Measurements from ENCODE around the gene CDC5L.

The CDC5L gene

DNA sequence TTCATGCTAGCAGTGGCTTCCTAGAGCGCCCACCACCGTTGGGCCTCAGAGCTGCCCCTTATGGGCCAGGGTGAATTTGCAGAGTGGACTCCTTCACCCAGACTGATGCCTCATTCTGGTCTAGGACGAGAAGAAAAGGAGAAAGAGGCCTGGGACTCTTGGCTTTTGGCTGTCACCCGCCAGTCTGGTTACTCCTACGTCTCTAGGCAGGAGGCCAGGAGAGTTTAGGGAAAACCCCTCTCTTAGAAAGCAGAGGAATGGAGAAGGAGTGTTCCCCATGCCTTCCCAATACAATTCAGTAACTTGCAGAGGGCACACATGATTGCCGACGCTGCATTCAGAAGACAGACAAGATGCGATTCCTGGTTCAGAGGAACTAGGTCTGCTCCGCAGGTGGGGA, 70.1 kb downstream of the CDC5L start:
- TF ChIP-seq, protein P1, sequence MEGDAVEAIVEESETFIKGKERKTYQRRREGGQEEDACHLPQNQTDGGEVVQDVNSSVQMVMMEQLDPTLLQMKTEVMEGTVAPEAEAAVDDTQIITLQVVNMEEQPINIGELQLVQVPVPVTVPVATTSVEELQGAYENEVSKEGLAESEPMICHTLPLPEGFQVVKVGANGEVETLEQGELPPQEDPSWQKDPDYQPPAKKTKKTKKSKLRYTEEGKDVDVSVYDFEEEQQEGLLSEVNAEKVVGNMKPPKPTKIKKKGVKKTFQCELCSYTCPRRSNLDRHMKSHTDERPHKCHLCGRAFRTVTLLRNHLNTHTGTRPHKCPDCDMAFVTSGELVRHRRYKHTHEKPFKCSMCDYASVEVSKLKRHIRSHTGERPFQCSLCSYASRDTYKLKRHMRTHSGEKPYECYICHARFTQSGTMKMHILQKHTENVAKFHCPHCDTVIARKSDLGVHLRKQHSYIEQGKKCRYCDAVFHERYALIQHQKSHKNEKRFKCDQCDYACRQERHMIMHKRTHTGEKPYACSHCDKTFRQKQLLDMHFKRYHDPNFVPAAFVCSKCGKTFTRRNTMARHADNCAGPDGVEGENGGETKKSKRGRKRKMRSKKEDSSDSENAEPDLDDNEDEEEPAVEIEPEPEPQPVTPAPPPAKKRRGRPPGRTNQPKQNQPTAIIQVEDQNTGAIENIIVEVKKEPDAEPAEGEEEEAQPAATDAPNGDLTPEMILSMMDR (conservative IDR thresholded peaks at IDR 0.05; ENCODE audit: low read depth): no peak
- no peak overlapping the region for H3K27ac ChIP-seq
- no peak for DNase-seq (ENCODE audit: low spot score)
- ChIA-PET CTCF (no interaction called here), POLR2A (ENCODE audit: low non-redundant PET) (no interaction called here)

DNA sequence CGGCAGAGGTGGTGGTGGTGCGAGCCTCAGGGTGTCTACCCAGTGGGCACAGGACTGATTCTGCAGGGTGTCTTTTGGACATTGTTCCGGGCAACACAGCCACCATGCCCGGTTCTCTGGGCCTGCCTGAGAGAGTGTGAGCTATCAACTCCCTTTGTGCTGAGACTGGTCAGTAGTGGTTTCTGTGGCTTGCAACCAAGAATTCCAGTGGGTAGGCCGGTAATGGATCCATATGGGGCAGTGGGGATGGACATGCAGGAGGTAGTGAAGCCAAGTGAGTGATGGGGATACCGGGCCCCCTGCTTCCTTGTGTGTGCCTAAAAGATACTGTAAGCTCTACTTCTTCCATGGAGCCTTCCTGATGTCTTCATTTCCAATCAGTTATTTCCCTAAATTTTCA, 71.0 kb downstream of the CDC5L start:
- ChIA-PET POLR2A (ENCODE audit: low non-redundant PET) (no interaction called here), CTCF (interaction anchor here (0.6 to 1.4 kb wide), 3 partner anchors 28 to 528 kb away, joined by 3 to 6 read pairs (median 5); no protein-coding TSS in a partner anchor)
- no peak overlapping the region for H3K27ac ChIP-seq
- DNase-seq (ENCODE audit: low spot score): no peak
- TF ChIP-seq, protein P1 (conservative IDR thresholded peaks at IDR 0.05; ENCODE audit: low read depth): no peak

DNA sequence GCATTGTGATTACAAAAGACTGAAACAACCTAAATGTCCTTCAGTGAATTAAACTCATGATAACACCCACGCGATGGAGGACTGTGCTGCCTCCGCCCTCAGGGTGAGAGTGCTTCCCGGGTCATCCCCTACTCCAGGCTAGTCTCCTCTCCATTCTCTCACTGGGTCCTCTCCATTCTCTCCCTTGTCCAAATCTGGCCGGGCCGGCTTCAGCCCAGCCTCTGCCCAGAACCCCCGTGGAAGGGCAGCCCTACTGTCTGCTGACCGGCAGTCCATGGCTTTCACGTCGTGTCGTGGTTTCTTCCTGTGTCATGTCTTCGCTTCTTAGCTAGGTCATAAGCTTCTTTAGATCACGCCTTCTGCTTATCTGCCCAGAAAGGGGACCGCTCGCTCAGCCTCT, 74.8 kb downstream of the CDC5L start:
- H3K27ac ChIP-seq: no peak overlapping the region
- ChIA-PET CTCF (no interaction called here), POLR2A (ENCODE audit: low non-redundant PET) (no interaction called here)
- TF ChIP-seq, protein P1 (conservative IDR thresholded peaks at IDR 0.05; ENCODE audit: low read depth): no peak
- no peak for DNase-seq (ENCODE audit: low spot score)

DNA sequence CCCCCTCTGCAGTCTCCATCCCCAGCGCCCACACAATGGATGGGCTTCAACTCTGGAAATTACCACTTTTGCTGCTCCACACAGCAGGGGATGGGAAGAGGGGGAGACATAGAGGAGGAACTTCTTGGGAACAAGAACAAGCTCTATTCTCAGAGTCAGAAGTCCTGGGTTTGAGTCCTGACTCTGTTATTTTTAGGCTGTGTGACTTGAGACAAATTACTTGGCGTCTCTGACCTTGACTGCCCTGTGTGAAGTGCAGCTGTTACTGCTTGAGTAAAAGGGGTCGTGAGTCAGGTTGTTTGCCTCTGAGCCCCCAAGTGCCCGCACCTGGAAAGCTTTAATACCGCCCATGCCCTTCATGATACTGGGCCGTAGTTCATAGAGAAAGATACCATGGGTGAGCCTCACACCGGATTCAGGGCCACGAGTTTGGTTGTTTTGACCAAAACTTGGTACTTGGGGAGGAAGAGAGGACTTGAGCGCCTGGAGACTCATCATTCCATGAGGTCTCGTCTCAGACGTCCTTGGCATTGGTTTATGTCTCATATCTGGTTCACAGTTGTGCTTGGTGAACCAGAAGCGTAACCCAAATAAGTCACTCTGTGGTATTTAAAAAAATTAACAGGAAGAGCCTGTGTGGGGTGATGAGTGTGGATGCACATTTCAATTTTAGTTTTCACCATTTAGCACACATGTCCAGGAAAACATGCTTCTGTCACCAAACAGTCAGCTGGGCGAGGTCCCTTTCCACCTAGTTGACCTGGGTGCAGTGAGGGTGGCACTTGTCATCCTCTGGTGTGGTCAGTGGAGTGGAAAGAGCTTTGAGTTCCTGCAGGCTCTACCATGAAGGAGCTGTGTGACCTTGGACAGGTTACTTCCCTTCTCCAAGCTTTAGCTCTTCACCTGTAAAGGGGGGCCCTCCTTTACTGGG, 75.6 kb downstream of the CDC5L start:
- TF ChIP-seq, protein P1 (conservative IDR thresholded peaks at IDR 0.05; ENCODE audit: low read depth): no peak
- CTCF ChIA-PET: no interaction called here
- no peak for DNase-seq (ENCODE audit: low spot score)
- POLR2A ChIA-PET (ENCODE audit: low non-redundant PET): no interaction called here
- no peak overlapping the region for H3K27ac ChIP-seq

DNA sequence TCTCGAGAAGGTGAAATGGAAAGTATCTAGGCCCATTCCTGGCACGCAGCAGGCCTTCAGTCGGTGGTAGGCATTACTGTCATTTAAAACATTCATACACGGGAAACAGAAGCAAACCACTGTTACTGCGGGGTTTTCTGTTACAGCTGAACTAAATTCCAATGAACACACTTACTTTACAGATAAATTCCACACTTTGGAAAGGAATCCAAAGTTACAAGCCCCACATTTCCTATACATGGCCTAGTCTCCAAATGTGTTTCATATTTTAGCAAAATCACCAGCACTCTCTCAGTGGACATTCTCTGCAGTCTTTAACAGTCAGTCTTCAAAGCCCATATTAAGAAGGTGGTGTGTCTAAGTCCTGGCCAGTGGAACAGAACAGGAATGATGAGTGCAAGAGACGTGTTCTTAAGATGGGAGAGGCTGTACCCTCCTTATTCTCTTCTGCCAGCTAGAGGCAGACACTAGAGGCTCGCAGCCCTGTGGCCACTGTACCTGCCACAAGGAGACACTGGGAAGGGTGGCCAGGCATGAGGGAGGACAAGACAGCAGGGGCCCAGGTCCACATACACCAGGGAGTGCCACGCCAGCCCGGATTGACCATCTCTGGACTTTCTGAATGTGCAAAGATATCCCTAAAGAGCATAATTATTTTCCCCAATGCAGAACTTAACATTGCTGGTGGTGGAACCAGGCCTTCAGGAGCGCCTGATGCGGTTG, 76.4 kb downstream of the CDC5L start:
- DNase-seq (ENCODE audit: low spot score): no peak
- TF ChIP-seq, protein P1 (conservative IDR thresholded peaks at IDR 0.05; ENCODE audit: low read depth): no peak
- POLR2A ChIA-PET (ENCODE audit: low non-redundant PET): no interaction called here
- H3K27ac ChIP-seq: no peak overlapping the region
- CTCF ChIA-PET: no interaction called here

DNA sequence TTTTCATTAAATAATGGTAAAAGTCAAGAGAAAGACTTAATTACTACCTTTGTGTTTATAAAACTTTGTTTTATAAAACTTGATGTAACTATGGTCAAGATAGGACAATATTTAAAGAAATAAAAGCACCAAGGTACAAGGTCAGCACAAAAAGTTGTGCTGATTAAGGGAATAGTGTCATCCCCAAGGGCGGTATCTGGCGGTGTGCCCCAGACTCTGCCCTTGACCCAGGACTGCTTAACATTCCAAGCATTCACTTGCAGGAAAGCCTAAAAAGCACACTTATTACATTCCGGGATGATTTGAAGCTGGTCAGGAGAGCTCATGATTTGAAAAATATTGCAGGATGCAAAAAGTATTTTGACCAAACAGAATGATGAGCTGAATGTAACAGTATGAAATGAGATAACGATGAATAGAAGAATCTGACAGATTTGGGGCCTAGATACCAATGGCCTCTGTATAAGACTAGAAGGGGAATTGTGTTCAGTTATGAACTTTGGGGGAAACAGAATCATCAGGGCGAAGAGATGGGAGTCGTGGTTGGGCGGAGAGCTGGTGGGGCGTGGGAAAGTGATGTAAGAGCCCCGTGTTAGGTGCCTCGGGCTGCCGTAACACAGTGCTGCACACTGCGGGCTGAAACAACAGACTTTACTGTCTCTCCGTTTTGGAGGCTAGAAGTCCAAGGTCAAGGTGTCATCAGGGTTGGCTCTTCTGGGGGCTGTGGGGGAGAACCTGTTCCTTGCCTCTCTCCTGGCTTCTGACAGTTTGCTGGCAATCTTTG, 77.2 kb downstream of the CDC5L start:
- POLR2A ChIA-PET (ENCODE audit: low non-redundant PET): no interaction called here
- no peak for DNase-seq (ENCODE audit: low spot score)
- TF ChIP-seq, protein P1 (conservative IDR thresholded peaks at IDR 0.05; ENCODE audit: low read depth): no peak
- CTCF ChIA-PET: interaction anchor here (2.3 kb wide), 1 partner anchor 11 kb away, joined by 9 read pairs; no protein-coding TSS in a partner anchor
- H3K27ac ChIP-seq: no peak overlapping the region

Data from RWPE1 (cell line).